IPS-NIHi7 (cell line): Measurements from ENCODE around the gene MEIOB.
"Not testable (repeated sequence)": the region's sequence is repeated elsewhere in the genome, so short reads cannot be mapped to it uniquely, and the experiment has no call there.

ENCODE experiments used
- DNase-seq: peaks from one replicate; pipeline ENCODE4 v3.0.0; 2012; ENCODE audit warnings: mixed read lengths; ENCODE audit errors: extremely low spot score

The MEIOB gene, protein sequence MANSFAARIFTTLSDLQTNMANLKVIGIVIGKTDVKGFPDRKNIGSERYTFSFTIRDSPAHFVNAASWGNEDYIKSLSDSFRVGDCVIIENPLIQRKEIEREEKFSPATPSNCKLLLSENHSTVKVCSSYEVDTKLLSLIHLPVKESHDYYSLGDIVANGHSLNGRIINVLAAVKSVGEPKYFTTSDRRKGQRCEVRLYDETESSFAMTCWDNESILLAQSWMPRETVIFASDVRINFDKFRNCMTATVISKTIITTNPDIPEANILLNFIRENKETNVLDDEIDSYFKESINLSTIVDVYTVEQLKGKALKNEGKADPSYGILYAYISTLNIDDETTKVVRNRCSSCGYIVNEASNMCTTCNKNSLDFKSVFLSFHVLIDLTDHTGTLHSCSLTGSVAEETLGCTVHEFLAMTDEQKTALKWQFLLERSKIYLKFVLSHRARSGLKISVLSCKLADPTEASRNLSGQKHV

DNA sequence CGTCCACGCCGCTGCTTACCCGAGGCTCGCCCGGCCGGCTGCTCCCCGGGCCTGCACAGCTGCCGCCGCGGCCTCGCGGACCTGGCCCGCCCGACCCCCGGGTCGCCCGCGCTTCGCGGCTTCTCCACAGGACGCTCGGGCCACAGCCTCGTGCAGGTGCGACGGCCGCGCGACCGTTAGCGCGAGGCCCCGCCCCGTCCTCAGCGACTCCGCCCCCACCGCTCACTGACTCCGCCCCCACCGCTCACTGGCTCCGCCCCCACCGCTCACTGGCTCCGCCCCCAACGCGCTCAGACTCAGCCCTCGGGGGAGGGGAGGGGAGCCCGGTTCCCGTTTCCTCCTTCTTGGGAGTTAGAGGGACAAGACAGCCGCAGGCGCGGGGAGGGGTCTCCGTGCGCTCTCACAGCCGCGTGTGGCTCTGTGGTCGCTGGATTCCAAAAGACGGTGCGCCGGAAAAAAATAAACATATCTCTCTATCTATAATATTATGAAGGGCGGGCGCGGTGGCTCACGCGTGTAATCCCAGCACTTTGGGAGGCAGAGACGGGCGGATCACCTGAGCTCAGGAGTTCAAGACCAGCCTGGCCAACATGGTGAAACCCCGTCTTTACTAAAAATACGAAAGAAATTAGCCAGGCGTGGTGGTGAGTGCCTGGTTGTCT lies at the start of gene MEIOB:
MEIOB (minus strand) TSS at position 191 of the 662 bp plus-strand sequence. CDS start 3,989 bp downstream, outside the sequence.
- peak; percentile 86 for DNase-seq

DNA sequence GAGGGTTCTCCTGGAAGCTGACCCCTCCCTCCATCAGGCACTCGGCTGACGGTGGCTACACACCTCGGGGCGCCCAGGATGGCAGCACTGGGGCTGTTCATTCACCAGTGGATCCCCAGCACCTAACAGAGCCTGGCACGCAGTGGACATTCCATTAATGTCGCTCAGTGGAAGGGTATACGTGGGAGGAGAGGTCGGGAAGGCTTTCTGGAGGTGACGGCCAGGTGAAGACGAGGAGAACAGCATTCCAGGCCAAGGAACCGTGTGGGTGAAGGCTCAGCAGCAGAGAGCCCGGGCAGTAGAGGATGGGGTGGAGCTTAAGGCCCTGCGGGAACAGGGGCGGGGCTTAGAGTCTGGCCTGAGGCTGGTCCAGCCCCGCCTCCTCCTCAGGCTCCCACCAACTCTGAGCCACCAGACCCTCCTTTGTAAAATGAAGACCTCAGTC lies 48.8 kb upstream of the MEIOB start:
- peak; percentile 86 for DNase-seq

DNA sequence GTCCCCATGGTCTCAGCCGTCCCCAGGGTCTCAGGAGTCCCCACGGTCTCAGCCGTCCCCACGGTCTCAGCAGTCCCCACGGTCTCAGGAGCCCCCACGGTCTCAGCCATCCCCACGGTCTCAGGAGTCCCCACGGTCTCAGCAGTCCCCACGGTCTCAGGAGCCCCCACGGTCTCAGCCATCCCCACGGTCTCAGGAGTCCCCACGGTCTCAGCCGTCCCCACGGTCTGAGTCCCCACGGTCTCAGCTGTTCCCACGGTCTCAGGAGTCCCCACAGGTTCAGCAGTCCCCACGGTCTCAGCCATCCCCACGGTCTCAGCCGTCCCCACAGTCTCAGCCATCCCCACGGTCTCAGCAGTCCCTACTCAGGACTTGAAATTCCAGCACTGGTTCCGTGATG lies 48.2 kb upstream of the MEIOB start:
- not testable (repeated sequence) for DNase-seq

DNA sequence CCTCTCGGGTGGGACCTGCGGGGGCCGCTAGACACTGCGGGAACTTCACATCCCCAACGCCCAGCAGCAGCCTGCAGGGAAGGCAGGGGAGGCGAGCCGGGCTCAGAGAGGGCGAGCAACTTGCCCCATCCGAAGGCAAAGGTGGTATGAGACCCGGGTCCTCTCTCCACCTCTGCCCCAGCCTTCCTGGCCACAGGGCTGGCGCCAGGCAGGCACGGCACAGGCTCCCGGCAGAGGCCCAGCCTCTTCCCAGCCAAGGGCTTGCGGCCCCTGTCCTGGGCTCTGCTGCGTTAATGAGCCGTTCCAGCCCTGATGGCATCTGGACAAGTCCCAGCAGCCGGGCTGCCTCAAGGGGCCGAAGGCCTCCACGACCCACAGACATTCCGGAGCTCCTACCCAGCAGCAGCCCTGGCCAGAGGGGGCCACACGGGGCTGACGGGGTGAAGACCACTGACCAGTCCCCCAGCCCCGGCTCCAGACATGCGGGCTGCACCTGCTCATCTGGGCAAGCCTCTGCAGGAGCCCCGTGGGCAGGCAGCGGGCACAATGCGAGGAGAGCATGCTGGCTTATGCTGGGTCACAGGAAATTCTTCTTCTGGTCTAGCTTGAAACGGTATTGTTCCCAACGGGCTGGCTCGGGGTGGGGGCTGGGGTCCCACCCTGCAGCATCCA lies 47.5 kb upstream of the MEIOB start:
- DNase-seq: no peak

DNA sequence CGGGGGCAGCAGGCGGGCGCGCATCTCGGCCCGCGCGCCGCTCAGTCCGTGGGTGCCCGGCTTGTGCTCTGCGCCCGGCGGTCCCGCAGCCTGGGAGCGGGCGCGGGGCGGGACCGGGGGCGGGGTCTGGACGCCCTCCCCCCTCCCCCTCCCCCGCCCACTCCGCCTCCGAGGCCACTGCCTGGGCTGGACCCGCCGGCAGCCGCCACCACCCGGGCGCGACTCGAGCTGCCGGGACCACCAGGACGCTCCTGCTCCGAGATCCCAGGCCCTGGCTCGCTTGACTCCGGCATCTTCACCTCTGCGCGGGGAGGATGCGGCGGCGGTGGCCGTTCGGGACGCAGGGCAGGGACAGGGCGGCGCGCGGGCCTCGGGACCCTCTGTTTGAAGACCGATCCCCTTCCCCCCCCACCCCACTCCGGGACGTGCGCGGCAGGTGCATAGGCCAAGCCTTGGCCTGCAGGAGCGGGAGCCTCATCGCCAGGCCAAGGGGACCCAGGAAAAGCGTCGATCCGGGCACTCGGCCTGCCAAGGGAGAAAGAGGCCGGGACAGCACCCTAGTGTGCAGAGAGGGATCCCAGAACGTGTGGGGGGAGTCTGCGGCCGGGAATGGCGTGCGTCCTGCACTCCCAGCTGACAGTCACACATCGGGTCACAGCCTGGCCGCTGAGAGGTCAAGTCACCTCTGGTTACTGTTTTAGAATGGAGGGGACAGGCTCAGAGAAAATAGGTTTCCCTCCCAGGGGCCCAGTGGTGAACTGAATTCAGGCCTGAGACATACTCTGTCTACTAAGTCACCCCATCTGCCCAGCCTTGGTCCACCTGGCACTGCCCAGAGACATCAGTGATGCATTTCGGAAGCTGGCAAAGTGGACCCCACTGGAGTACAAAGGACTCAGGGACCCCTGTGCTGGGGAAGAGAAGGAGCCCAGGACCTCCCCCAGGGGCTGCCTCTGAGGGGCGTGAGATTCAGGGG lies 46.7 kb upstream of the MEIOB start, which contains the start of gene HS3ST6:
HS3ST6 (minus strand) TSS at position 65 of the 976 bp plus-strand sequence. CDS start 92 bp downstream, outside the sequence.
- DNase-seq: peak; percentile 67

DNA sequence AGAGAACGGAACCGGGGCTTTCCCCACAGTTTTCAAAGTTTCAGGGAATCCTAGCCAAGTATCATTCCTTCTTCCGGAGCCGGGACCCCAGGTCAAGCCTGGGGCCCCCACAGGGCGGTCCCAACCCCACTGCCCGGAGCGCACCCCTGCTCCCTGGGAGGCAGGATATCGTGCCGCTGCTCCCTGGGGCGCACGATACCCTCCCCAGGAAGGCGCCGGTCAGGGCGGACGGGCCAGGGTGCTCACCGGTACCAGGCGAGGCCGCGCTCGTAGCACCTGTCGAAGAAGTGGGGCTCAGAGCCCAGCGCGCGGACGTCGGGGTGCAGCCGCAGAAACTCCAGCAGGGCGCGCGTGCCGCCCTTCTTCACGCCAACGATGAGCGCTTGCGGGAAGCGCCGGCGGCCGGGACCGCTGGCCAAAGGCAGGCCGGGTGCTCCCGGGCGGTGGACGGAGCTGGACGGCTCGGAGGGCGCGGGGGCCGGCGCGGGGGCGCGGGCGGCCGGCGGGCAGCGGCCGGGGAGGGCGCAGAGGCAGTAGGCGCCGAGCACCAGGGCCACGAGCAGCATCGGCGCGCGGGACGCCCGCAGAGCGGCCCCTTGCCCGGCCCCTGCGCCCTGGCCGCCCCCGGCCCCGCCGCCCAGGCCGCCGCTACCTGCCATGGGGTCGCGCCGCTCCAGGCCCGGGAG lies 45.8 kb upstream of the MEIOB start:
- DNase-seq: no peak

DNA sequence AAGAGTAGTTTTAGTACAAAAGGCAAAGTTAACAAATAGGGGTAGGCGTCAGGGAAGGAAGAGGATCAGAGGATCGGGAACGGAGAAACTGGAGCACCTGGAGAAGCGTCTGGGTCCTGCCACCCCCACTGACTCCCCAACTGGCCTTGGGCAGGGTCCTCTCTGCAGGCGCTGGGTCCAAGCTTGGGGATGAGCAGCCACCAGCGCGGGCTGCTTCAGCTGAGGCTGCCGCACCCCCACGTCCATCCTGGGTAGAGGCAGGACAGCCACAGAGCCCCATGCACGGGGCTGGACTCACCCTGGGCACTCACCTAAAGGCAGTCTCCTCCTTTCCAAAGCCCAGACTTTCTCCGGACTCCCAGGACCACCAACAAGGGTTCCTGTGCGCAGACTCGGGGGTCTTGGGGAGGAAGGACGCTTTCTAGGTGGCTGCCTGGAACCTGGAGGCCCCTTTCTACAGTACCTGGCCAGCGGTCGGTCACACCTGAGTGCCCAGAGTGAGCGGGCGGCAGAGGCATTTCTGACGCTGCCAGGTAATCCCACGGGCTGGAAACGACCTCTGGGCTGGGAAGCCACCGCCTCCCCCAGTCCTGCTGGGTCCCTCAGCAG lies 45.2 kb upstream of the MEIOB start:
- no peak for DNase-seq

DNA sequence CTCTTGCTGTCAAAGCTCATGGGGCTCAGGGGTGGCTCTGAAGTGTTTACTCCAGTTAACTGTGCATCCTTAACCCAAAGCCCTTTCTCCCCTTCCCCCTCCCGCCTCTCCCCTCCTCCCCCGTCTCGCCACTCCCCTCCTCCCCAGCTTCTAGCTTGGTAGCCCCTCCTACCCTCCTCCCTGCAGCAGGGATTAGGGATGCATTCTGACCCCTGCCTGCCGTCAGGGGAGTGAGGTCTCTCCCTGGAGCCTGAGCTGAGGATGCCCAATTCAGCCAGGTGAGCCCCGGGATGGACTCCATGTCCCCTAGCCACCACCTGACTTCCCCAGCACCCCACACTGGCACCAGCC lies 44.7 kb upstream of the MEIOB start:
- peak; percentile 65 for DNase-seq

DNA sequence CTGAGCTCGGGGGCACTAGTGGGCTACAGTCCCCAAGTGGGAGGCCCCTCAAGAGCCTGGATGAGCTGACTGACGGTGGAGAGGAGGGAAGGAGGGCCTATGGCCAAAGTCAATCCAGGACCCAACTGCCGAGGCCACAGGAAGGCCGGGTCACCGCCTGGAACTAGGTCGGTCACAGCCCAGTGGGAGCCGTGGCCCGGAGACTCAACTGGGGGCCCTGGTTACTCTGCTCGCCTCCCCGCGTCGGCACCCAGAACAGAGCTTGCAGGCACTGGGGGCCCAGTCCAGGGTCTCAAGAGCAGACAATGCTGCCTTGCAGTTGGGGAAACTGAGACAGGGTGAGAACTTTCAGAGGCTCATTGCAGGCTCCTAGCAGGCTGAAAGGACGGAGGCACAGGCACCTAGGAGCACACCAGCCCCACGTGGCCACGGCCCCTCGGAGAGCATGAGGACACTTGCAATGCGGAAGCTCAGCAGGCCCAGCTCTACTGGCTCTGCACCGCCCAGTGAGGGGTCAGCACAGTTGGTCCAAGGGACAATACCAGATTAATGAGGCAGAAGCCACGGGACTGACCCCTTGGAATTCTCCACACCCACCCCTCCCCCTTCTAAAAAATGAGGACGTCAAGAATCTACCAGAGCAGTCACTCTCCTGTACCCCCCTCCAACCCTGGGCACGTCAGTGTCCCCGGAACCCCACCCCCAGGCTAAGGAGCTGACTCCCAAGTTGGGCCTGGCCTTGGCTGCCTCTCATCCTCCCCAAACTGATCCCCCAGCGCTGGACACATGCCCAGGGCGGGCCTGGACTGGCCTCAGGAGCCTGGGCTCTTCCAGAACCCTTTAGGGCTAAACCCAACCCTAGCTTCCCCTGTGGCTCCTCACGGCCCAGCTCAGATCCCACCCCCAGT lies 44.0 kb upstream of the MEIOB start:
- DNase-seq: no peak

DNA sequence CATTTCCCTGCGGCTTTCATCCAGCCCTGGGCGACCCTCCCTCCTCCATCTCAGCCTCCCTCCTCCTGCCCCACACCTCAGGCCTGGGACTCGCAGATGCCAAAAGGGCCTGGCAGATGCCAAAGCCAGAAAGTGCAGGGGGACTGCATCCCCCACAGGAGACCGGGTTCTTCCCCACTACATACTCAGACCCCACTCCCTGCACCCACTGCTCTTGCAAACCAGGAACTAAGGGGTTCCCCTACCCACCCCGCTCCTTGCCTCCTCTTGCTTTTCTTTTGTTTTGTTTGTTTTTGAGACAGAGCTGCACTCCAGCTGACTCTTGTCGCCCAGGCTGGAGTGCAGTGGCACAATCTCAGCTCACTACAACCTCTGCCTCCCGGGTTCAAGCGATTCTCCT lies 43.0 kb upstream of the MEIOB start:
- no peak for DNase-seq

DNA sequence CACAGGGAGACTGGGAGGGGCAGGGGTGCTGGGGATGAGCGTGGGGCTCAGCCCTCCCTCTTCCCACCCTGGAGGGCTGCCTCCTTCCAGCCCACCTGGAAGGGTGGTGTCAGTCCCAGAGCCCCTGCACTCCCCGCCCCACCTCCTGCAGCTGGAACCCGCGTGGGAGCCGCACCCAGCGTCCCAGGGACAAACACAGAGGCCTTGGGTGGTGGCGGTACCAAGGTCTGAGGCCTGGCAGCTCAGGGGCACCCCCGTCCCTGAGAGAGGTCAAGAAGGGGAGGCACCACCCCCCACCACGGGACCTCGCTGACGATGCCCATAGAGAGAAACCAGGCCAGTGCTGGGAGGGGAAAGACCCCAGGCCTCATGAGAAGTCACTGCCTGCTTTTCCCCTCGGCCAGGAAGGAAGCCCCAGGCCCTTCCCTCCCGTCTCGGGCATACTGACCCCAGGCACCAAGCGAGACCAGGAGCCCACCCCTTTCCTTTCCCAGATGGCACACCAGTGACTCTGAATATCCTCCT lies 42.2 kb upstream of the MEIOB start:
- DNase-seq: no peak

DNA sequence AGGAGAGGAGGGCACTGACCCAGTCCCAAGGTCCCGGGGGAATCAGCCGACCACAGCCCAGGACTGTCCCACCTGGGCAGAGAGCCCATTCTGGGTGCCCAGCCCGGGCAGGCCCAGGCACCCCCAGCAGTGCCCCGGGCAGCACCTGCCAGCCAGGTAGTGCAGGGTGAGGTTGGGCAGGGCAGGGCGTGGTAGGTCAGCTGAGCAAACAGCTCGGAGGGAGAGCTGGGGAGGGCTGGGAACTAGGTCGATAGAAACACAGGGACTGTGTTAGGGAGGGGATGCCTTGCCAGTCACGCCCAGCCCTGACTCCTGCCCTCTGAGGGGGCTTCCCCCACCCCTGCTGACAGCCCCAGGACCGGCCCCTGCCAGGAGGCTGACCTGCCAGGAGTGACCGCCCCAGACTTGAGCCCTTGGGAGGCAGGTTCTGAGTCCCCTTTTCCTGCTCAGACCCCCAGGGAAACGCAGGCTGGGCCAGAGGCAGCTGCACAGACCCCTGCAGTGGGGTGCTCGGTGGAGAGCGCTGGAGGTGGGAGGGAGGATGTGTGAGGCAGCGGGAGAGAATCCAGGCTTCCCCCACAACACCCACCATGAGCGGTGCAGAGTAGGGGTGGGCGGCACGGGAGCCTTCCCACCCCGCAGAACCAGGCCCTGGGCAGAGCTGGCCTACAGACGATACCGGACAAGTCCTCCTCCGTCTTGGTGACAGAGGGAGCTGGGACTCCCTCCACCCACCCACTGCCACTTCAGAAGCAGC lies 41.5 kb upstream of the MEIOB start:
- DNase-seq: no peak

DNA sequence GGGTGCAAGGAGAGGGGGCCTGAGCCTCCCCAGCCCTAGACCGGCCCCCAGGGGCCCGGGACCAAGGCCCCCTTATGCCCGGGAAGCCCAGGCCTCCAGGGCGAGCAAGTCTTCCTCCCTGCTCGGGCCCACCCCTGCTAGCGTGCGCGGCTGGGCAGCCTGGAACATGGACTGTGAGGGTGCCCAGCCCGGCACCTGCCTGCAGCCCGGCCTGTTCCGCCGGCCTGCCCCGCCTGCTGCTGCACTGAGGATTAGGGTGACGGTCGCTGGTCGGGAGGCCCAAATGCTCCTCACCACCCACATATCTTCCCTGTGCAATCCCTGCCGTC lies 40.2 kb upstream of the MEIOB start:
- DNase-seq: no peak

DNA sequence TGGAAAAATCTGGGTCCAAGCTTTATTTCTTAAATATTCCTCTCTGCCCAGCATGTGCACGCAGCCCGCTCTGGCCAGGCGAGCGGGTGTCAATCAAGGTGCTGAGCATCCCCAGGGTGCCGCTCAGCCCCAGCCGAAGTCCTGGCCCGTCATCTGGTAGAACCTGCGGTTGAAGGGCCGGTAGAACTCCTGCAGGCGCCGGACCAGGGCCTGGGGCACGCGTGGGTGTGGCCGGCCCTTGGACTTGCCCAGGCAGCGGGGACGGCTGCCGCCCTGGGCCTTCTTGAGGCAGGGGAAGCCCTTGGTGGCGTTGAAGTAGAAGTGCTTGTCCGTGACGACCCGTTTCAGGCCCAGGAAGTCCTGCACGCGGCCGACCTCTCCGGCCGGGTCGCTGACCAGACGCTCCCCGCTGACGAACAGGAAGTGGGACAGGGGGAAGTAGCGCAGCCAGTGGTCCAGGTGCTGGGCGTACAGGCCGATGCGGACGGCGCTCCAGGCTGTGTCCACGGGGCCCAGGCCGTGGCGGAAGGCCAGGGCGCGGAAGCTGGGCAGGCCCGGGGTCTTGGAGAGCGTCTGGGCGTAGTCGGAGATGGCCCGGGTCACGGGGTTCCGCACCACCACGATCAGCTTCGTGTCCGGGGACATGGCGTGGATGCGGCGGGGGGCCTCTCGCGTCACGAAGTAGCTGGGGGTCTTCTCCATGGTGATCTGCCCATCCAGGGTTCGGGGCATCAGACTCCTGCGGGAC lies 39.7 kb upstream of the MEIOB start:
- no peak for DNase-seq

DNA sequence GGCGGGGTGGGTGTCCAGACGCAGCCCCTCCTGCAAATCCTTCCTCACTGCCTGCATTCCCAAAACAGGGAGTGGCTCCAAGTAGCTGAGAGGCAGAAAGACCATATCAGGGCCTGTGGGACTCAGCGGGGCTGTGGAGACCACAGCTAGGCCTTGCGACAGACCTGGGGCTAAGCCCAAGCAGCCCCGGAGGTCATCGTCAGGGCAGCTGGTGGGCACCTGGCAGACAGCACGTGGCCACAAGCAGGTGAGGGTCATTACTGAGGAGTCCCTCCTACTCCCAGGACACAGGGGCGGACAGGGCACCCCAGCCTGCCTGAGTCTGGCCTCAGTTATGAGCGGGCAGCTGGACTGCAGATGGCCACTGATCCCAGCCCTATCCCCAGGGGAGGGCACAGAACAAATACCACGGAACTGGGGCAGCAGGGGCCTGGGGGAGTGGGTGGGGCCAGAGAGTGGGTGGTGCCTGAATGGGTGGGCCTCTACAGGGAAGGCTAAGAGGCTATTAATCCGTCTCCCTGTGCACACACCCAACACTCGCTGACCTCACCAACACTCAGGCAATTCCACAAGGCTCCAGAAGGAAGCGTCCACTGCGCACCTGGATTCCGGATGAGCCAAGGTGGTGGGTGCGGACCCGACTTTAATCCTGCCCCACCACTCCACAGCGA lies 37.7 kb upstream of the MEIOB start:
- DNase-seq: no peak

DNA sequence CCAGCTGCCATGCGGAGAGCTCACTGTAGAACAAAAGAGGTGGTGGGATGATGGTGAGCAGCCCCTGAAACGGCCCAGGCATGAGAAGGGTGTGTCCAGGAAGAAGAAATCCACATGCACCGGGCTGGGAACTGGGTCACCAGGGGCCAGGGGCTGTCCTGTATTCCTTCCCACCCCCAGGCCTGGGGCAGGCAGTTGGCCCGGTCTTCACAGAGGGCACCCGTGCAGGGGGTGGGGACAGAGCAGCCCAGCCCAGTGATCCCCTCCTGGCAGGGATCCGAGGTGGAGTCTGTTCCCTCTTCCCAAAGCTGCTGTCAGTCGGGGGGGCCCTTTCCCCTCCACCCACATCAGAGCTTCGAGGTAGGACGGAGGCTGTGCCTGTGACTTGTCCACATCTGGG lies 37.0 kb upstream of the MEIOB start:
- no peak for DNase-seq

DNA sequence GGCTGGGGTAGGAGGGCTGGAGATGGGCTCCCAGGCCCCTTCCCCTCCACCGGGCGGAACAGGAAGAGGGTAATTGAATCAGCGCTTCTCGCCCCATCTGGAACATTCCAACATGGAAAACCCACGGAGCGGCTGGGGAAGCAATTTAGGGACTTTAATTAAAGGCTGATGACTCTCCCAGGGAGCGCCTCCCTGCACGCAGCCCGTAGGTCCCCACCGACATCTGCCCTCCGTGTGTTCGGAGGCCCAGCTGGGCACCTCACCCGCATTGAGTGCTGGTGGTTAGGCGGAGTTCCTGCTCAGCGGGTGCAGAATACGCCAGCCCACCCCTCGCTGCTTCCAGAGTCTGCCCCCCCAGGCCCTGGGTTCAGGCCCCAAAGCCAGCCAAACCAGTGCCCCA lies 36.2 kb upstream of the MEIOB start:
- DNase-seq: no peak
